Adrenal gland (tissue), 5 donors: ENCODE measurements around the gene UBR3.
"Not testable (repeated sequence)": the region's sequence is repeated elsewhere in the genome, so short reads cannot be mapped to it uniquely, and the experiment has no call there.

Source experiments
- POLR2A ChIP-seq, 2 donors: fragments of 450-650 bp; IDR thresholded peaks; one replicate each; pipeline ENCODE4 v1.6.1; 2017; ENCODE audit warnings: antibody characterized with exemption in 2 of 2, mild to moderate bottlenecking in 2 of 2, moderate library complexity in 1 of 2
- TF ChIP-seq, protein P1 (sequence below), 6 experiments: fragments of 450-650 bp in 4 of 6; fragments of 200-600 bp in 2 of 6; sonication (generic) in 1 of 6; IDR thresholded peaks; 1 replicate in 5 of 6; 2 replicates in 1 of 6; pipeline versions ENCODE4 v1.5.1 to v1.8.0; 2016 to 2021; ENCODE audit warnings: antibody characterized with exemption in 6 of 6, mild to moderate bottlenecking in 2 of 6, moderate library complexity in 1 of 6
- donor health status: DM: no; HTN: no; CAD: no.

GRCh38 chr2:169957219-169957618 lies 130.0 kb downstream of the UBR3 start:
- not testable (repeated sequence) for TF ChIP-seq POLR2A (IDR thresholded peaks at IDR 0.05)
- TF ChIP-seq, protein P1, sequence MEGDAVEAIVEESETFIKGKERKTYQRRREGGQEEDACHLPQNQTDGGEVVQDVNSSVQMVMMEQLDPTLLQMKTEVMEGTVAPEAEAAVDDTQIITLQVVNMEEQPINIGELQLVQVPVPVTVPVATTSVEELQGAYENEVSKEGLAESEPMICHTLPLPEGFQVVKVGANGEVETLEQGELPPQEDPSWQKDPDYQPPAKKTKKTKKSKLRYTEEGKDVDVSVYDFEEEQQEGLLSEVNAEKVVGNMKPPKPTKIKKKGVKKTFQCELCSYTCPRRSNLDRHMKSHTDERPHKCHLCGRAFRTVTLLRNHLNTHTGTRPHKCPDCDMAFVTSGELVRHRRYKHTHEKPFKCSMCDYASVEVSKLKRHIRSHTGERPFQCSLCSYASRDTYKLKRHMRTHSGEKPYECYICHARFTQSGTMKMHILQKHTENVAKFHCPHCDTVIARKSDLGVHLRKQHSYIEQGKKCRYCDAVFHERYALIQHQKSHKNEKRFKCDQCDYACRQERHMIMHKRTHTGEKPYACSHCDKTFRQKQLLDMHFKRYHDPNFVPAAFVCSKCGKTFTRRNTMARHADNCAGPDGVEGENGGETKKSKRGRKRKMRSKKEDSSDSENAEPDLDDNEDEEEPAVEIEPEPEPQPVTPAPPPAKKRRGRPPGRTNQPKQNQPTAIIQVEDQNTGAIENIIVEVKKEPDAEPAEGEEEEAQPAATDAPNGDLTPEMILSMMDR (IDR thresholded peaks at IDR 0.05) = not testable (repeated sequence)
